Gastrocnemius medialis (tissue), 4 donors: ENCODE data around the gene KASH5. TPM values are rescaled to one million over a fixed set of nuclear protein-coding genes. Genes with fewer than 3 reads are reported as not detected.

Experiments used
- ATAC-seq, 2 donors: fragments of 150-250 bp; one replicate each; pipeline ENCODE4 v1.9.1; 2016
- DNase-seq, 2 donors: peaks; one replicate each; pipeline ENCODE4 v3.0.0-alpha.2; 2019
- H3K27ac ChIP-seq, 4 donors: fragments of 200-600 bp; sonication (generic); 1 replicate in 1 of 4; 2 replicates in 3 of 4; pipeline ENCODE4 v1.5.1; 2016 to 2018; ENCODE audit warnings: mild to moderate bottlenecking in 2 of 4, moderate library complexity in 1 of 4
- H3K27me3 ChIP-seq, 3 donors: fragments of 200-600 bp; sonication (generic) in 2 of 3; 1 replicate in 1 of 3; 2 replicates in 2 of 3; pipeline versions ENCODE4 v1.5.1 to v1.6.0; 2016 to 2019; ENCODE audit warnings: mild to moderate bottlenecking in 1 of 3, moderate library complexity in 1 of 3
- H3K36me3 ChIP-seq, 2 donors: fragments of 200-600 bp; sonication (generic) in 1 of 2; one replicate each; pipeline ENCODE4 v1.5.1; 2017 to 2018
- H3K4me1 ChIP-seq, 2 donors: fragments of 200-600 bp; sonication (generic) in 1 of 2; one replicate each; pipeline ENCODE4 v1.5.1; 2016 to 2017; ENCODE audit warnings: mild to moderate bottlenecking in 2 of 2
- H3K4me3 ChIP-seq, 4 donors: fragments of 200-600 bp; sonication (generic) in 3 of 4; 1 replicate in 1 of 4; 2 replicates in 3 of 4; pipeline ENCODE4 v1.5.1; 2016 to 2019; ENCODE audit warnings: mild to moderate bottlenecking in 2 of 4
- H3K9me3 ChIP-seq, 3 donors: fragments of 200-600 bp; sonication (generic) in 2 of 3; 1 replicate in 1 of 3; 2 replicates in 2 of 3; pipeline ENCODE4 v1.5.1; 2016 to 2019
- CTCF ChIP-seq, 5 experiments: fragments of 450-650 bp in 3 of 5; fragments of 200-600 bp in 2 of 5; sonication (generic) in 2 of 5; IDR thresholded peaks in 4 of 5; conservative IDR thresholded peaks in 1 of 5; 1 replicate in 4 of 5; 2 replicates in 1 of 5; pipeline ENCODE4 v1.5.1; 2016 to 2019; ENCODE audit warnings: antibody characterized with exemption in 5 of 5, mild to moderate bottlenecking in 3 of 5, moderate library complexity in 3 of 5
- POLR2A ChIP-seq, 2 donors: fragments of 450-650 bp; IDR thresholded peaks; one replicate each; pipeline ENCODE4 v1.6.1; 2017; ENCODE audit warnings: antibody characterized with exemption in 2 of 2, mild to moderate bottlenecking in 2 of 2, moderate library complexity in 2 of 2
- in situ Hi-C, 4 donors: fragments of 200-750 bp; cut with MboI; loops; one replicate each; pipeline versions ENCODE4 v1.15.0 to v1.8.0; 2017; ENCODE audit warnings: low sequenced_read_pairs in 4 of 4
- intact Hi-C: fragments of 100-400 bp; cut with DNase I; formaldehyde crosslinking; loops from one replicate; pipeline ENCODE4 v1.15.1; 2023; ENCODE audit warnings: low total_unique reads
- total RNA-seq, 4 donors: library from RNA; depleted of rRNA; stranded (reverse); fragments of >200 nt; gene quantifications; one replicate each; pipeline versions ENCODE4 v1.1.0 to v1.2.3, GENCODE V29; 2016

Gene KASH5
- total RNA-seq, 4 donors from 2014 or later, result not detected

- no peak for DNase-seq
- H3K27ac ChIP-seq, result no peak overlapping the region
- no peaks in the 10 kb centered on the region for H3K9me3 ChIP-seq
- TF ChIP-seq CTCF (IDR thresholded peaks at IDR 0.05 in 4 of 5, conservative IDR thresholded peaks at IDR 0.05 in 1 of 5) (no peak), POLR2A (IDR thresholded peaks at IDR 0.05) (no peak)
- ATAC-seq, result no peak
- H3K4me1 ChIP-seq, result no peaks in the 10 kb centered on the region
- peaks cover 0 to 5% (median 2%) of the 10 kb centered on the region in 3 donors for H3K27me3 ChIP-seq
- H3K4me3 ChIP-seq, result no peak overlapping the region
- no peaks in the 10 kb centered on the region for H3K36me3 ChIP-seq
- intact Hi-C loops, result no loop called here
- in situ Hi-C loops, result loop anchor here in 2 of 4 donors (10.0 to 25.0 kb wide), 2 partner anchors 47 to 139 kb away; partner anchors contain the start of genes RCN3 (in 1 of the 2) and SLC17A7 (in 1 of the 2)
Observed at GRCh38 chr19:49398001-49398615, 10.1 kb downstream of the KASH5 start.

- Histone ChIP-seq H3K27ac (no peak overlapping the region), H3K4me3 (no peak overlapping the region), H3K36me3 (no peaks in the 10 kb centered on the region), H3K9me3 (no peaks in the 10 kb centered on the region), H3K27me3 (peaks cover 0 to 5% (median 2%) of the 10 kb centered on the region in 3 donors), H3K4me1 (no peaks in the 10 kb centered on the region)
- in situ Hi-C loops, result loop anchor here in 2 of 4 donors (10.0 to 25.0 kb wide), 2 partner anchors 46 to 138 kb away; partner anchors contain the start of genes RCN3 (in 1 of the 2) and SLC17A7 (in 1 of the 2)
- intact Hi-C loops, result no loop called here
- DNase-seq (no peak), ATAC-seq (no peak)
- TF ChIP-seq POLR2A (IDR thresholded peaks at IDR 0.05) (no peak), CTCF (IDR thresholded peaks at IDR 0.05 in 4 of 5, conservative IDR thresholded peaks at IDR 0.05 in 1 of 5) (no peak)
Observed at GRCh38 chr19:49398931-49399330, 10.9 kb downstream of the KASH5 start.

GRCh38 chr19:49400029-49400428, 12.0 kb downstream of the KASH5 start:
- no peak for TF ChIP-seq CTCF (IDR thresholded peaks at IDR 0.05 in 4 of 5, conservative IDR thresholded peaks at IDR 0.05 in 1 of 5)
- no peak for TF ChIP-seq POLR2A (IDR thresholded peaks at IDR 0.05)
- in situ Hi-C loops (no loop called here), intact Hi-C loops (no loop called here)
- H3K9me3 ChIP-seq, result no peaks in the 10 kb centered on the region
- H3K27me3 ChIP-seq, result peaks cover 0 to 5% (median 2%) of the 10 kb centered on the region in 3 donors
- H3K36me3 ChIP-seq, result no peaks in the 10 kb centered on the region
- no peak for DNase-seq
- no peak for ATAC-seq
- no peaks in the 10 kb centered on the region for H3K4me1 ChIP-seq
- no peak overlapping the region for H3K27ac ChIP-seq
- H3K4me3 ChIP-seq, result no peak overlapping the region

- ATAC-seq, result no peak
- H3K27ac ChIP-seq, result no peak overlapping the region
Observed at GRCh38 chr19:49403404-49404187, 15.5 kb downstream of the KASH5 start.

More at GRCh38 chr19:49403404-49404187, 15.5 kb downstream of the KASH5 start:
- DNase-seq, result no peak
- Histone ChIP-seq H3K9me3 (no peaks in the 10 kb centered on the region), H3K4me3 (no peak overlapping the region), H3K27me3 (peaks cover 0 to 5% (median 0%) of the 10 kb centered on the region in 3 donors), H3K36me3 (no peaks in the 10 kb centered on the region), H3K4me1 (no peaks in the 10 kb centered on the region)
- TF ChIP-seq POLR2A (IDR thresholded peaks at IDR 0.05) (no peak), CTCF (IDR thresholded peaks at IDR 0.05 in 4 of 5, conservative IDR thresholded peaks at IDR 0.05 in 1 of 5) (no peak)
- in situ Hi-C loops, result no loop called here
- intact Hi-C loops, result no loop called here
